Effector memory CD4-positive, alpha-beta T cell (primary cell): ENCODE measurements around the gene COX7A1.

ENCODE experiments used
- DNase-seq, 3 donors: peaks; one replicate each; pipeline ENCODE4 v3.0.0-alpha.2; 2020
- H3K27ac ChIP-seq: 2 replicates; pipeline ENCODE4 v1.7.0; 2013; ENCODE audit warnings: mild to moderate bottlenecking, low read length, moderate library complexity; ENCODE audit not compliant: insufficient read depth, poor library complexity, severe bottlenecking
- H3K27me3 ChIP-seq: replicated peaks from 2 replicates; pipeline ENCODE4 v1.7.0; 2013; ENCODE audit warnings: mild to moderate bottlenecking, low read length; ENCODE audit not compliant: insufficient read depth, control insufficient read depth, poor library complexity, severe bottlenecking
- H3K36me3 ChIP-seq: 2 replicates; pipeline ENCODE4 v1.7.0; 2013; ENCODE audit warnings: mild to moderate bottlenecking, low read length, moderate library complexity; ENCODE audit not compliant: control insufficient read depth, insufficient read depth
- H3K4me1 ChIP-seq: 2 replicates; pipeline ENCODE4 v1.7.0; 2013; ENCODE audit warnings: low read length, mild to moderate bottlenecking; ENCODE audit not compliant: control insufficient read depth, insufficient read depth, poor library complexity, severe bottlenecking
- H3K4me3 ChIP-seq: 2 replicates; pipeline ENCODE4 v1.7.0; 2013; ENCODE audit warnings: low read length, low read depth, mild to moderate bottlenecking; ENCODE audit not compliant: insufficient read depth, poor library complexity, severe bottlenecking
- H3K9me3 ChIP-seq: 2 replicates; pipeline ENCODE4 v1.7.0; 2013; ENCODE audit warnings: mild to moderate bottlenecking, low read length, moderate library complexity; ENCODE audit not compliant: control insufficient read depth

The COX7A1 gene

DNA sequence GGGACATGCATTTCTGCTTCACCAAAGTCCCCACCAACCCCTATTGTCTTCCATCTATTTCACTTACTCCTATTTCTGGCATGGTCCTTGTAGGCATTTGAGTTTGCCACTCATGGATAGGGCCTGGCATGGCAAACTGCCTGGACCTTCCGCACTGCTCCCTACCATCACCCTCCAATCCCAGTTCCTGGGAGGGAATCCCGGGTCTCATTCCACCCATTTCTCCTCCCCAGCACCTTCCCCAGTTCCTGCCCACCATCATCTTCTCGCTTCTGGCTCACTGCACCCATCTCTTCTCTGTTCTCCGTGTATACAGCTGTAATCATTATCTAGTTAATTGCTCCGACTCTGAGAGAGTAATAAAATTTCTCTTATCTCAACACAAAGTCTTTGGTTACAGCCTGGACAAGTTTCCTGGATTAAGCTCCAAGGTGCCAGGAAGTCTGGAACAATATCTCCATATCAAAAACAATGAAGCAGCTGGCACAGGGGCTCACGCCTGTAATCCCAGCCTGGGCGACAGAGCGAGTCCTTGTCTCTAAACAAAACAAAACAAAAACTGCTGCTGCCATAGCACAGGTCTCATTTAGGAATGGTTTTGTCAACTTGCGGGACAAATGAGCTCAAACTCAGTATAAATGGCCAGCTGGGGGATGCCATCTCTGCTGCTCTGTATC is 17.0 kb upstream of the COX7A1 start:
- DNase-seq, result no peak
- Histone ChIP-seq H3K36me3 (no peaks in the 10 kb centered on the region), H3K27ac (no peak overlapping the region), H3K4me3 (no peak overlapping the region), H3K4me1 (no peaks in the 10 kb centered on the region), H3K27me3 (no peaks in the 10 kb centered on the region), H3K9me3 (no peaks in the 10 kb centered on the region)

DNA sequence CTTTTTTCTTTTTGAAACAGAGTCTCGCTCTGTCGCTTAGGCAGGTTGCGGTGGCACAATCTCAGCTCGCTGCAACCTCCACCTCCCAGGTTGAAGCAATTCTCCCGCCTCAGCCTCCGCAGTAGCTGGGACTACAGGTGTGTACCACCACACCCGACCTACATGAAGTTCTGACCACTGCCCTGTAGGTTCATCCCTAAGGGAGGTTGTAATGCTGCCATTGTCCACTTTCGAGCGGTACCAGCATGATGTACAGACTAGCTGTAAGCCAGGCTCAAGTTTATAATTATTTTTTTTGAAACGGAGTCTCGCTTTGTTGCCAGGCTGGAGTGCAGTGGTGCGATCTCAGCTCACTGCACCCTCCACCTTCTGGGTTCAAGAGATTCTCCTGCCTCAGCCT is 11.6 kb upstream of the COX7A1 start:
- H3K36me3 ChIP-seq, result no peaks in the 10 kb centered on the region
- H3K27me3 ChIP-seq, result no peaks in the 10 kb centered on the region
- no peak overlapping the region for H3K27ac ChIP-seq
- no peak for DNase-seq
- H3K4me1 ChIP-seq, result no peaks in the 10 kb centered on the region
- H3K4me3 ChIP-seq, result no peak overlapping the region
- no peaks in the 10 kb centered on the region for H3K9me3 ChIP-seq

DNA sequence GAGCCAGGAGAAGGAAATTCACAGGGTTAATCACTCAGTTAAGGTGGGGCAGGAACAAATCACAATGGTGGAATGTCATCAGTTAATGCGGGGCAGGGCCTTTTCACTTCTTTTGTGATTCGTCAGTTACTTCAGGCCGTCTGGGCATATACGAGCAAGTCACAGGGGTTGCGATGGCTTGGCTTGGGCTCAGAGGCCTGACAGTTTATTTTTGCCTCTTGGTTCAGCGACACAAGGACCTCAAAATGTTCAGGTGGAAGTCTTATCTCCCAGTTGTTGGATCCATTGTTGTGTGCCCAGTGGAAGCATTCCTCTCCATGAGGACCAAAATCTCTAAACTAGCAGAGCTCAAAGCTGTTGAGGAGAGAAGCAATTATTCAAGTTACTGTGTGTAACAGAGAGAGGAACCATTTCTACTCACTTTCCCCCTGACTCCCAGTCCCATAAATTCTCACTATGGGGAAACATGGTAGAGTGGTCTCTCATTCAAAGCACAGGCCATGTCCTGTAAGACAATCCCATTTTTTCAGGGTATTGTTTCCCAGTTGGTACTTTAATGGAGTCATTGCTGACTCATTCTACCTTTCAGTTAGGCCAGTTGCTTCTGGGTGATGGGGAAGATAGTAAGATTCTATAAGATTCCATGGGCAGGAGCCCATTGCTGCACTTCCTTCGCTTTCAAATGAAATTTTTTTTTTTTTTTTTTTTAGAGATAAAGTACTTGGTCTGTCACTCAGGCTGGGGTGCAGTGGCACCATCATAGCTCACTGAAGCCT is 8.8 kb upstream of the COX7A1 start:
- H3K36me3 ChIP-seq, result no peaks in the 10 kb centered on the region
- no peak for DNase-seq
- H3K4me1 ChIP-seq, result no peaks in the 10 kb centered on the region
- H3K9me3 ChIP-seq, result no peaks in the 10 kb centered on the region
- H3K27me3 ChIP-seq, result no peaks in the 10 kb centered on the region
- no peak overlapping the region for H3K4me3 ChIP-seq
- H3K27ac ChIP-seq, result no peak overlapping the region

DNA sequence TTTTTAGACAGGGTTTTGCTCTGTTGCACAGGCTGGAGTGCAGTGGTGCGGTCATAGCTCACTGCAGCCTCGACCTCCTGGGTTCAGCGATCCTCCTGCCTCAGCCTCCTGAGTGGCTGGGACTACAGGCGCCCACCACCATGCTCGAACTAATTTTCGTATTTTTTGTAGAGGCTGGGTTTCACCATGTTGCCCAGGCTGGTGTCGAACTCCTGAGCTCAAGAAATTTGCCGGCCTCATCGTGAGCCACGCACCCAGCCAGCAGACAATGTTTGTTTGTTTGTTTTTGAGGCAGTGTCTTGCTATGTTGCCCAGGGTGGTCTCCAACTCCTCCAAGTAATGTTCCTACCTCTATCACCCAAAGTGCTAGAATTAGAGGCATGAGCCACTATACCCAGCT is 879 bp upstream of the COX7A1 start:
- no peaks in the 10 kb centered on the region for H3K27me3 ChIP-seq
- H3K4me3 ChIP-seq, result no peak overlapping the region
- no peak overlapping the region for H3K27ac ChIP-seq
- no peaks in the 10 kb centered on the region for H3K9me3 ChIP-seq
- no peak for DNase-seq
- H3K4me1 ChIP-seq, result no peaks in the 10 kb centered on the region
- peaks cover 28% of the 10 kb centered on the region for H3K36me3 ChIP-seq

DNA sequence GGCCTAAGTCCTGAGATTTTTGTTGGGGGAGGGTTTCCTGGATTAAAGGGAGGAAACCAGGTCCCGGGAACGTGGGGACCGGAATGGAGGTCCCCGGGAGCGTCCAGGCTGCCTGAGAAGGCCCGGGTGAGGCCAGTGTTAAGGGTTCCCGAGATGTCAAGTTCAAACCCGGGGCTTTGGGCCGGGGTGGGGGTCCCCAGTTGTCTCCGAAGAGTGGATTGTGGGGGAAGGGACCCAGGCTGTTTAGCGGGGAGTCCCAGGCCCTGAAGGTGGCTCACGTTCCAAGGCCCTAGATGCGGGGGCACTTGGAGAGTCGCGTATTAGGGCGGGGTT is 262 bp downstream of the COX7A1 start:
- Histone ChIP-seq H3K4me1 (no peaks in the 10 kb centered on the region), H3K9me3 (no peaks in the 10 kb centered on the region), H3K27ac (no peak overlapping the region), H3K36me3 (peaks cover 36% of the 10 kb centered on the region), H3K27me3 (no peaks in the 10 kb centered on the region), H3K4me3 (no peak overlapping the region)
- DNase-seq, result no peak

DNA sequence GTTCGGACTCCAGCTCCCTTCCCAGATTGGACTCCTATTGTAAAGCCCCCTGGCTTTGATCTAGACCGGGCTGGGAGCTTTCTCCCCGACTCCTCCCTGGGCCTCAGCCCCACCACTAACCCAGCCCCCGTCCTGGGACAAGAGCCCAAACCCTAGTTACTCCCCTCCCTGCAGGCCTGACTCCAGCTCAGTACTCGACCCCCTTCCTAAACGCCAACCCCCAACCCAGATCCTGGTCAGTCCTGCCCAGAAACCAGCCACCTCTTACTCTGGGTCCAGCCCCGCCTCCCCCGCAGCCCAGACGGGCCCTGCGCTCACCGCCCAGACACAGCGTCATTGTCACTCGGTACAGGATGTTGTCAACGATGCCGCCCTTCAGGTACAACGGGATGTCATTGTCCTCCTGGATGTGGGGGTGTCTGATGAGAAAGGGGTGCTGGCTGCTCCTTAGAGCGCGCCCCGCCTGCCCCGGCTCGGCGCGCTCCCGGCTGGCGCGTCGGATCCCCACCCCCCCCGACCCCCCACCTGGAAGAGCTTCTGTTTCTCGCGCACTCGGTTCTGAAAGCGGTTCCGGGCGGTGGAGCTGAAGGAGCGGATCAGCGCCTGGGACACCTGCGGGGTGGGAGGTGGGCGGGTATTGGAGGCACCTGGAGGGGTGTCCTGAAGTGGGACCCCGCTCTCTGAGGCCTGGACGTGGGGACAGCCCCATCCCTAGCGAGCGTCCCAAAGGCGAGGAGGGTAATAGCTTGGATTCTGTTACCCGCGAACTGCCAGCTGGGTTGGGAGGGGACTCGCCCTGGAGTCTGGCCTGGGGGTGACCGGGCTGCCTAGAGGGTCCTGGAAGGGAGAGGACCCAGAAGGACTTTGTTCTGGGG is 866 bp downstream of the COX7A1 start:
- H3K27ac ChIP-seq, result no peak overlapping the region
- H3K36me3 ChIP-seq, result peaks cover 42% of the 10 kb centered on the region
- DNase-seq, result no peak
- H3K4me3 ChIP-seq, result no peak overlapping the region
- H3K27me3 ChIP-seq, result no peaks in the 10 kb centered on the region
- no peaks in the 10 kb centered on the region for H3K9me3 ChIP-seq
- H3K4me1 ChIP-seq, result no peaks in the 10 kb centered on the region

DNA sequence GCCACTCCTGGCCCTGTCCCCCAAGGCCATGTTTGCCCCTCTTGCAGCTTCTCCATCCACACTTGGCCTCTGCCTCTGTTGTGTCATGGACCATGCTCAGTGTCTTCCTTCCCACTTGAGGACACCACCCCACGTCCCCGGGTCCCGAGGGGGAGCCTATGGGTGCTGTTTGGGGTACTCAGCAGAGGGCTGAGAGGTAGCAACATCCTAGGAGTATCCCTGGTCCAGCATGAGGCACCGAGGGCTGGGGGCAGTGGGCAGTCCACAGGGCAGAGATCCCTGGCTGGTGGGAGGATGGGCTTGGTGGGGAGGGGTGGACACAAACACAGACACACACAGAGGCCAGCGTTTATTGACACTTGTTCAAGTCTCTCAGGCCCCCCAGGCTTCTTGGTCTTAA is 1.7 kb downstream of the COX7A1 start:
- DNase-seq, result no peak
- Histone ChIP-seq H3K4me3 (no peak overlapping the region), H3K4me1 (no peaks in the 10 kb centered on the region), H3K27me3 (no peaks in the 10 kb centered on the region), H3K9me3 (no peaks in the 10 kb centered on the region), H3K36me3 (peaks cover 50% of the 10 kb centered on the region), H3K27ac (no peak overlapping the region)

DNA sequence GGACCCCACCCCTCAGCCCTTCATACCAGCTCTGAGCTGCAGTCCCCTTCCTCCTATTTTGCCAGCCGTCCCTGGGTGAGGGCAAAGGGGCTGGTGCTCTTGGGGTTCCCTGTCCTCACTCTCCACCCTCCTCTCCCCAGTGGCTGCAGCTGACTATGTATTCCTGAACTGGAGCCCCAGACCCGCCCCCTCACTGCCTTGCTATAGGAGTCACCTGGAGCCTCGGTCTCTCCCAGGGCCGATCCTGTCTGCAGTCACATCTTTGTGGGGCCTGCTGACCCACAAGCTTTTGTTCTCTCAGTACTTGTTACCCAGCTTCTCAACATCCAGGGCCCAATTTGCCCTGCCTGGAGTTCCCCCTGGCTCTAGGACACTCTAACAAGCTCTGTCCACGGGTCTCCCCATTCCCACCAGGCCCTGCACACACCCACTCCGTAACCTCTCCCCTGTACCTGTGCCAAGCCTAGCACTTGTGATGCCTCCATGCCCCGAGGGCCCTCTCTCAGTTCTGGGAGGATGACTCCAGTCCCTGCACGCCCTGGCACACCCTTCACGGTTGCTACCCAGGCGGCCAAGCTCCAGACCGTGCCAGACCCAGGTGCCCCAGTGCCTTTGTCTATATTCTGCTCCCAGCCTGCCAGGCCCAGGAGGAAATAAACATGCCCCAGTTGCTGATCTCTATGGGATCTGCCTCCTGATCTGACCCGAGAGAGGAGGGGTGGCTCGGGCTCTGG is 2.4 kb downstream of the COX7A1 start:
- DNase-seq, result no peak
- no peak overlapping the region for H3K4me3 ChIP-seq
- H3K4me1 ChIP-seq, result no peaks in the 10 kb centered on the region
- H3K9me3 ChIP-seq, result no peaks in the 10 kb centered on the region
- H3K27me3 ChIP-seq, result no peaks in the 10 kb centered on the region
- H3K27ac ChIP-seq, result no peak overlapping the region
- H3K36me3 ChIP-seq, result peaks cover 55% of the 10 kb centered on the region

DNA sequence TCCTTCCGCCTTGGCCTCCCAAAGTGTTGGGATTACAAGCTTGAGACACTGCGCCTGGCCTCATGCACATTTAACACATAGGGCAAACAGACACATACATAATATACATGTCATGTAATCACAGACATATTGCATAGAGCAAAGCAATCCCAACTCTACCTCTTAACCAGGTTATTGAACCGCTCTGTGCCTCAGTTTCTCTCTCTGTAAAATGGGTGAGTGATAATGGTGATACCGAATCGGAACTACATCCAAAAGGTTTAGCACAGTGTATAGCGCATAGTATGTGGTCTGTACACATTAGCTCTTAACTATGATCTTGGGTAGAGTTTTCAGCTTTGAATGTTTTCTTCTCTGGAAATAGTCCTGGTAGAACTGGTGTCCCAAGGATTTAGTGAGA is 7.6 kb downstream of the COX7A1 start:
- peaks cover 5% of the 10 kb centered on the region for H3K4me1 ChIP-seq
- no peak overlapping the region for H3K27ac ChIP-seq
- peaks cover 52% of the 10 kb centered on the region for H3K36me3 ChIP-seq
- H3K4me3 ChIP-seq, result no peak overlapping the region
- no peaks in the 10 kb centered on the region for H3K27me3 ChIP-seq
- DNase-seq, result no peak
- H3K9me3 ChIP-seq, result no peaks in the 10 kb centered on the region
